ENCODE measurements around the gene SLX4IP.

SLX4IP gene

GRCh38 chr20:10670501-10671220, 235.6 kb downstream of the SLX4IP start:
- no peak for DNase-seq

GRCh38 chr20:10671221-10671918, 236.3 kb downstream of the SLX4IP start:
- peak; percentile 95 to 97 for DNase-seq

GRCh38 chr20:10671919-10672623, 237.0 kb downstream of the SLX4IP start:
- DNase-seq, result peak; percentile 43 to 53

- DNase-seq, result peak; percentile 54 to 61
Observed at GRCh38 chr20:10672624-10673127, 237.6 kb downstream of the SLX4IP start.

GRCh38 chr20:10673176-10673841, 238.2 kb downstream of the SLX4IP start:
- DNase-seq, result peak in 1 of 2 experiments; percentile 35

- peak; percentile 82 to 85 for DNase-seq
Observed at GRCh38 chr20:10673842-10674683, 239.0 kb downstream of the SLX4IP start, which contains the start of gene JAG1. TSS of gene JAG1 (minus strand) at chr20:10673999. CDS start at chr20:10673530, 469 bp downstream.

GRCh38 chr20:10674684-10675449, 239.8 kb downstream of the SLX4IP start:
- peak; percentile 59 to 61 for DNase-seq

GRCh38 chr20:10675450-10675848, 240.3 kb downstream of the SLX4IP start:
- DNase-seq, result no peak

GRCh38 chr20:10676518-10676917, 241.4 kb downstream of the SLX4IP start:
- no peak for DNase-seq

Measured in AML-193 (cell line).